G401 (cell line): Measurements from ENCODE around the gene PPP3R2. TPM values are rescaled to one million over a fixed set of nuclear protein-coding genes. Genes with fewer than 3 reads are reported as not detected.

Experiments
- DNase-seq: peaks from one replicate; pipeline ENCODE4 v3.0.0-alpha.2; 2015; ENCODE audit warnings: low spot score
- in situ Hi-C: cut with HindIII; loops from 2 replicates; pipeline ENCODE4 v1.10.0; 2016; ENCODE audit warnings: low sequenced_read_pairs, mixed read lengths
- total RNA-seq: library from RNA; depleted of rRNA; stranded (reverse); fragments of >200 nt; shearing (Covaris generic); gene quantifications from 2 replicates; pipeline ENCODE4 v1.2.3, GENCODE V29; 2014; rRNA removed

Gene PPP3R2, protein sequence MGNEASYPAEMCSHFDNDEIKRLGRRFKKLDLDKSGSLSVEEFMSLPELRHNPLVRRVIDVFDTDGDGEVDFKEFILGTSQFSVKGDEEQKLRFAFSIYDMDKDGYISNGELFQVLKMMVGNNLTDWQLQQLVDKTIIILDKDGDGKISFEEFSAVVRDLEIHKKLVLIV
- total RNA-seq = not detected in 2 replicates

DNA sequence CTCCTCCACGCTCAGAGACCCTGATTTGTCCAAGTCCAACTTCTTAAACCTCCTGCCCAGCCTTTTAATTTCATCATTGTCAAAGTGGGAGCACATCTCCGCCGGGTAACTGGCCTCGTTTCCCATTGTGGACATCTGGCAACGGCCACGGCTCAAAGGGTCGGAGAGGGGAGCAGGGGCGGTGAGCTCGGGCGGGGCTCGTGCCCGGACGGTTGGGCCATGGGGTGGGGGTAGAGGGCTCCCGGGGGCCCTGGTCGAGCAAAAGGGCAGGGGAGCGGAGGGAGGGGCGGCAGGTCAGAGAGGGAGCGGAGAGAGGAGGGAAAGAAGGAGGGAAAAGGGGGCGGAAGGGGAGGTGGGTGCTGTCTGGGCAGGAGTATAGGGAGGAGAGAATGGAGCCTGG is at the start of gene PPP3R2:
PPP3R2 (minus strand) TSS at position 174 of the 400 bp plus-strand sequence; CDS start at position 126, 48 bp downstream.
- in situ Hi-C loops = no loop called here
- no peak for DNase-seq

DNA sequence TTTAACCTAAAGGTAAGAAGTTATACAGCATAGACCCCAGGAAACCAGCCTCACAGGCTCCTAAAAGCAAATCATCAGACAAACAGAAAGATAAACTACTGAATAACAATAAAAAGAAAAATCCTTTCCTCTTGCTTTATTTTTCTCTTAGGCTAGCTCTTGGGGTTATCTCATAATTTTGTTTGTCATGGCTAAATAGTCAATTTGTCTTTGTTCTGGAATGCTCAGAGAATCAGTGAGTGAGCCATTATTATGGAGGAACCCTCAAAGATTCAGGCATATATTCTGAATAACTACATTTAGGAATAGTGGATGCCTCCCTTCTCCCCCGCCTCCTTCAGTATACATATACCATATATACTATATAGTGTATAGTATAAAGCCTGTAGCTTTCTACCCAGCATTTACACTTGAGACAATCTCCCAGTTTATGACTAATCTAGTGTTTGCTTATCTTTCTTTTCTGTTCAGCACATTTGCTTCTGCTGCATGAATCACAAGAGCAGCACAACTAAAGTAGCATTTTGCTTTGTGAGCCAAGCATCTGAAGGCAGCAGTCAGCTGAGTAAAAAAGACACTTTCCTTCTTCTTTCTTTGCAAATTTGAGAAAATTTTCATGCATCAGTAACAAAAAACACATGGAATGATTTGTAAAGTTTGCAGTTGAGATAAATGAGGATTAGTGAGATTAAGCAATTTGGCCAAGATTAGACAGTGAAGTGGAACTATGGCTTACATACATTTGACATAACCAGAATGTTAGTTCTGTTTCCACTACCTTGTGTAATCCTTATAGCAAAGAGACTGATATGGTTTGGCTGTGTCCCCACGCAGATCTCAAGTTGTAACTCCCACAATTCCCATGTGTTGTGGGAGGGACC is 45.3 kb upstream of the PPP3R2 start:
- no peak for DNase-seq
- in situ Hi-C loops = no loop called here

DNA sequence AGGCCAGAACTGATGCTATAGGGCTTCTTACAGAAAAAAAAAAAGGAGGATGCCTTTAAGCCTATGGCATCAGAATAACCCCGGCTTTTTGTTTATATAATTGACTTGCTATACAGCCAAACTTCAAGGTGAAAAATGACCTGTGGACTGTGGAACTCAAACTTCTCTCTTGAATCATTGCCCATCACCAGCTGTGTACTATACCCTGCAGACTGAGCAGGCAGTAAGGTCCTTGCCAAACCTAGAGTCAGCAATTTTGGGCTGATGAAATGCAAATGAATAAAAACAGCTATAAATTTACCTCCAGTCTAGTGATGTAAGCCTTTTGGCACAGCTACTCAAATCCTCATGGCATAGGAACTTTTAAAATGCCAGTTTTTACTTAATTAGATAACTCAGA is 44.5 kb upstream of the PPP3R2 start:
- in situ Hi-C loops = no loop called here
- no peak for DNase-seq

DNA sequence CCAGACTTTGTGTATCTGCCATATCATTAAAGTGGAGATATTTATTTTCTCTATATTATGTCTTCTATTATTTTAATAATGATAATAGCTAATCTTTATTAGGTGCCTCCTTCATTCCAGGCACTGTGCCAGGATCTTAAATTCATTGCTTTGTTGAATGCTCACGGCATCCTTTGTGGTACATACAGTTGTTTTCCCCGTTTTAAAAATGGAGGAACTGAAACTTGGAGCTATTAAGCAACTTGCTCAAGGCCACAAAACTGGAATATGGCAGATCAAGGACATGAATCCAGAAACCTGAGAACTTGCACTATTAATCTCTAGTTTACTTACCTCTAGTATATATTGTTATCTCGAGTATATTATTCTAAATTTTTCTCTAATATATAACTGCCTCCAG is 41.5 kb upstream of the PPP3R2 start:
- no peak for DNase-seq
- in situ Hi-C loops = no loop called here

DNA sequence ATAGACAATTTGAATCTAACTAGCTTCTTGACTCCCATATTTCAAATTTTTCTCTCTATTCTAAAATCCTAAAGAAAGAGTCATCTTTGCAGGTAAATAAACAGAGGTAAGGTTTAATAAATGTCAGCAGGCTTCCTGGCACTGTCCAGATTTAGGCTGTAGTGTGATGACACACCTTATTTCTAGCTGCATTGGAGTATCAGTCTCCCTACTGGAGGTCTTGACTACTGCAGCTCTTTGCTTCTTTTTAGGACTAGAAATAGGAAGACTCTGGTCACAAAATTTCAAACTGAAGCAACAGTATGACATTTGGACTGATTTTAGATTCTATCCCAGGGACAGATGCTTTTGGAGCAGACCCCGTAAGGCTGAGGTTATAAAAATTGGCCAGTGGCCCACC is 40.7 kb upstream of the PPP3R2 start:
- in situ Hi-C loops = no loop called here
- no peak for DNase-seq

DNA sequence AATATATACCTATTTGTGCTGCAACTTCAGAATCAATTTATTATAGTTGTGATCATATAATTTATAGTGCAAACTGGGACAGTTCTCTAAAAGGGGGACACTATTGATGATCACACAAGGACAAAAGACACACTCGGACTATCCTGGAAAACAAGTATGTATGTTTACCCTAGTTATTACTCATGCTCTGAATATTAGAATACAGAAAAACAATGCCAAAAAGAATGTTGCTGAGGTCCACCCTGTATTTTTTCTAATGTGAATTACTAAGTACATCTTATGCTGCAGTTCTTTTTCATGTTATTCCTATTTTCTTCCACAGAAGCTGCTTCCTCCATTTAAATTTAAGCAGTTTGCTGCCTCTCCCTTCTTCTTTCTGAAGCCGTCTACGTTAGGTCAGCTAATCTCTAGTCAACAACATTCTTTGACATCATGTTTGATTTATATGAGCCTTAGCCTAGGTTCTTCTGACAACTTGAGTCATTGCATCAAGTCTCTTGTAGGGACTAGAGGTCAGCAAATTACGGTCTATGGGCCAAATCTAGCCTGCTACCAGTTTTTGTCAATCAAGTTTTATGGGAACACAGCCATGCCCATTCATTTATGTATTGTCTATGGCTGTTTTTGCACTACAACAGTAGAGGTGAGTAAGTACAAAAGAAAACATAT is 40.1 kb upstream of the PPP3R2 start:
- DNase-seq = no peak
- in situ Hi-C loops = no loop called here

DNA sequence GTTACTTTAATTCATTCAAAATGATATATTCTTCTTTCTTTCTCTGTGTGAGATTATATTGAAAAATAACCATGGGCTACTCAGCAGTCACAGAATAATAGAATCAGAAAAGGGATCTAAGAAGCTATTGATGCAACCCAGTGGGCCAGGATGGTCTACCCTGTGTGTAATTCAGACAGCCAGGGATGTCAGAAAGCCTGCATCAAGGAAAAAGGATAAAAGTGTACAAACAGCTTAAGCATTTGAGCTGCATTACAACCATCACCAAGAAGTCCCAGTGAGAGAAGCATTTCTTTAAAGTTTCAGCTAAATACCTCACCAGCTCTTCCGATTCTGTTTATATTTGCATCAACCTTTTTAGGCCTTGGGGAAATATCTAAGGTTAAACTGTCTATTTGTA is 37.8 kb upstream of the PPP3R2 start:
- DNase-seq = no peak
- in situ Hi-C loops = no loop called here

DNA sequence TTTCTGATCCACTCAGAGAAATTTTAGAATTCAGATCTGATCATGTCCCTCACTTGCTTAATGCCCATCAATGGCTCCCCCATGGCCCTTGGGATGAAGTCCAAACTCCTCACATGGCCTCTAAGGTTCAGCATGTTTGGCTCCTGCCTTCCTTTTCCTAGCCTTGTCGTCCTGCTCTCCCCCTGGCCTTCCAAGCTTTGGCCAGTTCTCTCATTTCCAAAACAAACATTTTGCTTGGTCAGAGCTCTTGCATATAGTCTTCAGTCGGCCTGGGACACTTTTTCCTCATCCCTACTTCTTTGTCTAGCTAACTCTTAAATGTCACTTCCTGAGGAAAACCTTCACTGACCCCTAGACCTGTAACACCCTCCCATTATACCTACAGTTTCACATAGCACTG is 37.1 kb upstream of the PPP3R2 start:
- no peak for DNase-seq
- in situ Hi-C loops = no loop called here

DNA sequence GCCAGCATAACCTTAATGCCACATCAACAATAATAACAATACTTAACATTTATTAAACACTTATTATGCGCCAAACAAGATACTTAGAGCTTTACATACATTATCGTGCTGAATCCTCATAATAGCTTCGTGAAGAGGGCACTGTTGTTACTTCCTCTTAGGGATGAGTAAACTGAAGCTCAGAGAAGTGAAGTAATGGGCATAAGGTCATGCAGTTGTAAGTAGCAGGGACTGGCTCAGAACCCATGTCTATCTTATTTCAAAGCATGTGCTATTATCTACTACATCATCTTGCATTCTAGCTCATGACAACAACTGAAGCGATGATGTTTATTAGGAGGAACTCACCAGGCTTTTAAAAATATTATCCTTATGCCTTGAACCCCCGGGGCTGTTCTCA is 34.9 kb upstream of the PPP3R2 start:
- in situ Hi-C loops = no loop called here
- DNase-seq = no peak

DNA sequence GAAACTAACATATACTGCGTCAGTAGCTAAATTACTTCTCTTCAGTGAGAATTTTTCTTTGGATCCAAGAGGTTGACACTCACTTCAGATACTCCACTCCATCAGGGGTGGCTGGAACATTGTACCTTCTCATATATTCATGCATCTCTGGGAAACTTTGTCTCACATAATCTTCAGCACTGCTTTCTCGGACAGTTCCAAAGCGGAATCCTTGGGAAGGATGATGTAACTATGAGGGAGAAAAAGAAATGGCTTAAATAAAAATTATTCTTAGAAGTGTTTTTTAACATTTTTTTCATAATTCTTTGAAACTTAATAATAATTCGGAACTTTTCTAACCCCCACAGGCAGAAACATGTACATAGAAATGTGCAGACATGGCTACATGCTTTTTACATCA is 33.4 kb upstream of the PPP3R2 start:
- in situ Hi-C loops = no loop called here

DNA sequence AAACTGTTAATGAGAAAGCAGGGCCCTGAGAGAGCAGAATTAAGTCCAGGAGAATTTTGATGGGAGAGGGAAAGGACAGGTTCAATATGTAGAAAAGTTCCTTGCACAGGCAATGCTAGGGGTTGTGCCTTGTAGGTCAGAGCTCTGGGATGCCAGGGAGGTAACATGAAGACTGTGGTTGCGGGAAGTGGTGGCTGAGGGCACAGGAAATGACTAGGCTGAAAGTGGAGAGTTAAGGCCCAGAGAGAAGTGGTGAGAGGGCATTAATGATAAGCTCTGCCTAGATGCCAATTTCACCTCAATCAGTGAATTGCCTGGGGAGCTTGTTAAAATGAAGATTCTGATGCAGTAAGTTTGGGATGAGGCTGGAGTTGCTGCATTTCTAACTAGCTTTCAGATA is 31.5 kb upstream of the PPP3R2 start:
- in situ Hi-C loops = no loop called here
- no peak for DNase-seq

More for the DNA sequence above, 33.4 kb upstream of the PPP3R2 start:
- no peak for DNase-seq

DNA sequence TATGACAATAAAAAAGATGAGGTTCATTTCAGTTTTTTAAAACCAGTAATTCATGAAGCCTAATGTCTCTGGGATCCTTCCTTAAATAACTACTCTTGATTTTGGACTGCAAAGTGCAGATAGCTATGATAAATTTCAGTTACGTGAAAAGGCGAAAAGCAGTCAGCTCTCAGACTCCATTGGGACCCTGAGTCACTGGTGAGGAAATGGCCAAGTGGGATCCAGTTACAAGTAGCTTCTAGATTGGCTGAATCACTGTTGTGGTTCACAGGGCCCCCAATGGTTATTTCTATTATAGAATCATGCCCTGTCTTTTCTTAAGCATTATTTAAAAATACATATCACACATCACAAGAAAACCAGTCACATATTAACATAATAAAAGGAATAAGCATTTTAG is 31.1 kb upstream of the PPP3R2 start:
- DNase-seq = no peak
- in situ Hi-C loops = no loop called here

DNA sequence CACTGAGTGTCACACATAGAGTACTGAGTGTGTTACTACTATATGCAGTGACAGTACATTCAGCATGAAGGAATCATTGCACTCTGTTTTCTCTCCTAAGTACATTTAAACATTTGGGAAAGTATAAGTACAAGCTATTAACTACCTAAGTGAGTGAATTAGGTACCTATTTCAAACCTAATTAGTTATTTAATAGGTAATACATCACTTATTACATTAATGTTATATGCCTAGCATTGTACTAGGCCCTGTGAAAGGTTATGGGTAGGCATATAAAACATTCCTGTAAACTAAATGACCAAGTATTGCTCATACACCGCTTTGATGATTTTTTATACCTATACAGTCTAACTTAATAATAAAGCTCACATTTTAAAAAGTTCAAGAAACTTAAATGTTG is 25.7 kb upstream of the PPP3R2 start:
- DNase-seq = no peak
- in situ Hi-C loops = no loop called here

DNA sequence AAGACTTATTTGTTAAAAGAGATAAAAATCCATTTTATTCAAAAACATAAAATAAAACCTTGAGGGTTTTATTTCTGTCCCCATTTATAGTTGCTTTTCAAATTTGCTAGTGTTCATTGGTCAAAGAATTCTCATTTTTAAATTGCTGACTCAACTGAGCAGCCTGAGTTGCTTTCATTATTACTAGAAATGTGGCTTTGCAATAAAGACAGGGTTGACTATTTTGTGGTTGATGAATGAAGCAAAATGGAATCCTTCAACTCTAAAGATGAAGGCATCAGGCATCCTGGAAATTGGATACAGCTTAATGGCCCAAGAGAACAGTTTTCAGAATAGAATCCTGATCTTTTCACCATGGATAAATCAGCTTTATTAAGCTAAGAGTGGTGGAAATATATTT is 23.9 kb upstream of the PPP3R2 start:
- no peak for DNase-seq
- in situ Hi-C loops = no loop called here

DNA sequence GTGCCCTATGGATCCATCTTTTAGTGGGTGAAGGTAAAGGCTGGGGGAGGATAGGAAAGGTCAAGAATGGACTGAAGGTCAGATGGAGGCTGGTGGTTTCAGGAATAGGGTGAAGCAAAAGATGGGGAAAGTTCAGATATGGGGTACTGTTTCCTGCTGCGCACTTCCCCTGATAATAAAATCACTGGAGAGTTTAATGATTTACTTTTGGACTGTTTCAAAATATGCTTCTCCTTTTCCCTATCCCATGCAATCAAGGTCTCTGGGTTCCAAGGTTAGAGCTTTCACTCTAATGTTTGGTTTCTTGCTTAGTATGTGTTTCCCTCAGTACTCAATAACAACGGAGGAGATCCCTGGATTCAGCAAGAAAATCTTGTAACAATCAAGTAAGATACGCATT is 10.8 kb upstream of the PPP3R2 start:
- in situ Hi-C loops = no loop called here
- DNase-seq = no peak

DNA sequence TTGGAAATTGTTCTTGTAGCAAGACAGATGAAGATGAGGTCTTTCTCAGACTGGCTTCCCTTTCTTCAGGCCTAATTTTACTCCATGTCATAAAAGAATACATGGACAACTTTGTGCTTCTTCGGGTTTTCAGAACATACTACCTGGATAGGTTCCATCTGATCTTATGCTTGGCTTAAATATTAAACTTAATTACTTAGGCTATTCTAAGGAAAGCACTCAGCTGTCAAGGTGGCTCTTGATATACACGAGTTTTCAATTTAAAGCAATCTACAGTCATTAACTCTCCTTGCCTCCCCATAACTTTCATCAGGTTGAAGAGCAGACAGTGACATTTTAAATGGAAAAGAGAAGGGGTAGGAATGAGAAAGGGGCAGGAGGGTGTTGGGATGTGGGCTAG is 9.5 kb upstream of the PPP3R2 start:
- in situ Hi-C loops = no loop called here
- DNase-seq = no peak

DNA sequence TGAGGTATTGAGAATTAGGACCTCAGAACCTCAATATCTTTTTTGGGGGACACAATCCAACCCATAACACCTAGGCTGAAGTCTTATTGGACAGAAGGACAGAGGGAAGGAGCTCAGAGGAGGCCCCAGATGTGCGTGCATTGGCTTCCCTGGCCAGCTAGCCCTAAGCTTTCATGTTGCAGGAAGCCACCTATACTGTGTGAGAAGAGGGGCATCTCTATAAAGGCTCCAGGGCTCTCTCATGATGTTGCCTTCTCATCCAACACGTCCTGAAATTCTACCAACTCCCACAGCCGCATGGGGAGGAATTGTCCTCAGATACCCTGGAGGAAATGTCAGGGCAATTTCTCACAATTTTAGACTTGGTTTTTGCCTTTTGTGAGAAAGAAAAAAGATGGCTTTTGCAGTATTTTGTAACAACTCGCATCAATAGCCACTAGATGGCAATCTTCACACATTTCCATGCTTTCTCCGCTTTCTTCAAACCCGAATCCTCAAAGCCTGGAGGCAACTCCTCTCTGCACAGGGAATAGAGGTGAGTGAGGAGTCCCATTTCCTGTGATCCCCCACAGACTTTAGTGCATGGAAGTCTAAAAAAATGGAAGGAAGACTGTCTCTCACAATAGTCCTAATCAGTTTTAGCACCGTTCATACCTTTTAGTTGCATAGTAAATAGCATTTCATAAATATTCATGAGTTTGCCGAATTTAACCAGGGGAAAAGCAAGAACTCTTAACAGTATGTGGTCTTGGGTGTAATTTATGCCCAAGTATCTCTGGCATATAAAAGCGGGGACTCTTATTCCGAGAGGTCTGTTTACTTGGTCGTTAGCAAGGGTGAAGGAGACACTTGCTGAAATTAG is 7.4 kb upstream of the PPP3R2 start:
- DNase-seq = peak; percentile 72
- in situ Hi-C loops = no loop called here

DNA sequence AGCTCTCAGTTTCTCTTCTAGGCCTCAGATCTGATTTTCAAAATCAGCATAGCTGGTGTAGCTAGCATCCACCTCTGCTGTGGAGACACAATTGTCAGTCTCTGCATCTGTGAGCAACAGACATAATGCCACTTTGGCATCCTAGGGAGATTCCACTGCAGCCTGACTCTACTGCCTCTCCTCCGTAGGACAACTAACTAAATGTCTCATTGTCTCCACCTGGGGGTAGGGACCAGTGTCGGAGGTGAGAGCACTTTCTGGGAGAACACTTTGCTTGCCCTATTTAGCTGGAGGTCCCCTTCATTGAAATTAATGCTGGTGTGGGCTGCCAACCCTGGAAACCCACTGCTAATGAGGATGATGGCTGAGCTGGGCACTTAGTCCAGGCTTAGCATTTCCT is 1.4 kb downstream of the PPP3R2 start:
- no peak for DNase-seq
- in situ Hi-C loops = no loop called here

DNA sequence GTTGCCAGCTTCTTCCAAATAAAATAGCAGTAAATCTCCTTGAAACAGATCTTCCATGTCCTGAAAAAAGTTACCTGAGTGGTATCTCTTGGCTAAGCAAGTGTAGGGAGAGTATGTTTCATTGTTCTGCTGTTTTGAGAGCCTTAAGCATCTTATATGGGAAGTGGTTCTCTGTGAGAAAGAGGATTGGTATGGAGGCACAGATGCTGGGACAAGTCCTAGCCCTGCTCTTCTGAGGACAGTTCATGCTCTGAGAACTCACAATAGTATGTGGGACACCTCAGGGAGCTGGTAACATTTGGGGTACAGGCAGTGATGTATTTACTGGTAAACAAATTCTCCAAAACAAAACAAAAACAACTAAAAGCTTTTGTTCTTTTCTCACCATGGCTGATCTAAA is 2.0 kb downstream of the PPP3R2 start:
- in situ Hi-C loops = no loop called here
- DNase-seq = no peak
